Muscle of leg (tissue), 11 donors: Measurements from ENCODE around the gene TNNI3K. TPM values are rescaled to one million over a fixed set of nuclear protein-coding genes. Genes with fewer than 3 reads are reported as not detected.

Experiments used
- DNase-seq: peaks from one replicate; pipeline ENCODE4 v3.0.0; 2013
- H3K27ac ChIP-seq: one replicate; pipeline ENCODE4 v1.5.1; 2013; ENCODE audit warnings: mild to moderate bottlenecking, low read length, control low read depth
- H3K27me3 ChIP-seq: one replicate; pipeline ENCODE4 v1.6.1; 2013; ENCODE audit warnings: low read length; ENCODE audit not compliant: control insufficient read depth, insufficient read depth
- H3K36me3 ChIP-seq: one replicate; pipeline ENCODE4 v1.6.1; 2013; ENCODE audit warnings: low read length; ENCODE audit not compliant: control insufficient read depth, insufficient read depth
- H3K4me1 ChIP-seq: one replicate; pipeline ENCODE4 v1.6.1; 2013; ENCODE audit warnings: low read length; ENCODE audit not compliant: control insufficient read depth, insufficient read depth
- H3K4me3 ChIP-seq: one replicate; pipeline ENCODE4 v1.5.1; 2013; ENCODE audit warnings: low read length, control low read depth
- H3K9me3 ChIP-seq: replicated peaks from 2 replicates; pipeline ENCODE4 v1.6.1; 2013; ENCODE audit warnings: low read depth, low read length; ENCODE audit not compliant: control insufficient read depth
- WGBS: methylation state at CpG from one replicate; pipeline ENCODE4 v1.1.5; 2013; ENCODE audit warnings: missing lambda C conversion rate; ENCODE audit not compliant: insufficient coverage; 5-methylcytosine and 5-hydroxymethylcytosine counted together
- polyA plus RNA-seq, 8 donors: library from polyadenylated mRNA; unstranded; fragments of 120-200 nt; gene quantifications; one replicate each; pipeline versions ENCODE4 v1.2.1 to v1.2.3, GENCODE V29; 2013; ENCODE audit warnings: inconsistent platforms in 1 of 8, low replicate concordance in 1 of 8; ENCODE audit not compliant: insufficient read length in 8 of 8, insufficient read depth in 1 of 8
- total RNA-seq: library from RNA; stranded (reverse); fragments of 120-200 nt; gene quantifications from one replicate; pipeline ENCODE4 v1.2.4, GENCODE V29; 2013

The TNNI3K gene
- total and polyA plus RNA-seq, 9 donors, result 0.41 to 3.1 (median 1.2) TPM

DNA sequence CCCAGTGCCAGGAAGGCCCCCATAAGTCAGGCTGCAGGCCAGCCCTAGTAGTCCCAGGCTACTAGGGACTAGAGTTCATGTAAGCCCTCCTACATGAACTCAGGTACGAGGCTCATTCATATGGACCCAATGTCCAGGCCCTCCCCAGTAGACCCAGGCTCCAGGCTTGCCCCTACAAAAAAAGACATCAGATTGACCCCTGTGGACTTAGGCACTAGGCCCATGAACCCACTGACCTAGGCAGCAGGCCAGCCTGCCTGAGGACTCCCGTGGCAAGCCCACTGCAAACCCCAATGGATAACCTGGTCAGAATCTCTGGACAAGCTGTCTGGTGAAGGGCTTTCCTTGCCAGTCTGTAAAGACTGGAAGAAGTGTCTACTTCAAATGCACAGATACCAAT is 51.2 kb downstream of the TNNI3K start:
- no peak overlapping the region for H3K27ac ChIP-seq
- 69% methylated on average over 2 of the region's 2 CpGs for WGBS
- no peaks in the 10 kb centered on the region for H3K9me3 ChIP-seq
- no peak overlapping the region for H3K4me3 ChIP-seq
- H3K27me3 ChIP-seq, result no peaks in the 10 kb centered on the region
- H3K36me3 ChIP-seq, result no peaks in the 10 kb centered on the region
- no peak for DNase-seq
- H3K4me1 ChIP-seq, result no peaks in the 10 kb centered on the region

DNA sequence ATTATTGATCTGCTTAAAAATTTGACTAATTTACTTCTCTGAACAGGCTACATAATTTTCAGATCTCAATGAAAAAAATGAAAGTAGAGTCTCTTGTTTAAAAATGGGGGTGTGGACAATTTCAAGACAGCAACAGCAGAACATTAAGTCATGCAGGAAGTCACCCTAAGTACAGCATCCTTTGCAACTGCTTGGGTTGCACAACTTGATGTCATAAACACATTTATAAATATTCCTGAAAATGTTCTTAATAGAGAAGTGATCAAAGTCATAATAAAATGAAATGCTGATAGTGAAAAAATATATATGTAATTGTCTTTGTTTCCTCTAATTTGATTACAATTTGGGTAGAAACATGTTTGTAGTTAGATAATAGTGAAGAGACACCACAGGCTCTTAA is 79.3 kb downstream of the TNNI3K start:
- Histone ChIP-seq H3K36me3 (no peaks in the 10 kb centered on the region), H3K4me1 (no peaks in the 10 kb centered on the region), H3K9me3 (no peaks in the 10 kb centered on the region), H3K27me3 (no peaks in the 10 kb centered on the region), H3K4me3 (no peak overlapping the region), H3K27ac (no peak overlapping the region)
- DNase-seq, result no peak

DNA sequence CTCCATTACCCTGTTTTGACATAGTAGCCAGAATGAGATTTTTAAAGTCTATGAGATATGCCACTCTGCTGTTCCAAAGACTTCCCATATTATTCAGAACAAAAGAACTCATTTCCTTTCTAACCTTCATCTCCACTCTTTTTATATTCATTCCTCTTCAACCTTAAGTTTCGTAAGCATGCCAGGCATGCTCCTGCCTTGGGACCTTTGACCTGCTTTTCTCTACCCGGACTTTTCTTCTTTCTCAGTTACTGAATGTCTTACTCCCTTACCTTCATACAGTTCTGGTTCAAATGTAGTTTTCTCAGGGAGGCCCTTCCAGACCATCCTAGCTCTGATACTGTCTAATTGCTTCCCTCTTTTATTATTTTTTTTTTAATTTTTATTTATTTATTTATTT is 81.1 kb downstream of the TNNI3K start:
- H3K4me1 ChIP-seq, result no peaks in the 10 kb centered on the region
- no peak overlapping the region for H3K27ac ChIP-seq
- no peaks in the 10 kb centered on the region for H3K36me3 ChIP-seq
- H3K27me3 ChIP-seq, result no peaks in the 10 kb centered on the region
- no peak for DNase-seq
- 76% methylated on average over 2 of the region's 2 CpGs for WGBS
- no peak overlapping the region for H3K4me3 ChIP-seq
- H3K9me3 ChIP-seq, result no peaks in the 10 kb centered on the region

- Histone ChIP-seq H3K4me3 (no peak overlapping the region), H3K27ac (no peak overlapping the region), H3K27me3 (no peaks in the 10 kb centered on the region), H3K4me1 (no peaks in the 10 kb centered on the region), H3K9me3 (no peaks in the 10 kb centered on the region), H3K36me3 (no peaks in the 10 kb centered on the region)
- DNase-seq, result no peak
- WGBS, result 100% methylated on average over 2 of the region's 3 CpGs
Measured at GRCh38 chr1:74317663-74318062, 82.5 kb downstream of the TNNI3K start.

GRCh38 chr1:74323937-74324473 is 88.8 kb downstream of the TNNI3K start:
- WGBS, result 83% methylated on average over 1 of the region's 1 CpG
- Histone ChIP-seq H3K4me3 (no peak overlapping the region), H3K9me3 (no peaks in the 10 kb centered on the region), H3K27me3 (no peaks in the 10 kb centered on the region), H3K27ac (no peak overlapping the region), H3K36me3 (no peaks in the 10 kb centered on the region), H3K4me1 (no peaks in the 10 kb centered on the region)
- no peak for DNase-seq

GRCh38 chr1:74324684-74325448 is 89.7 kb downstream of the TNNI3K start:
- DNase-seq, result no peak
- Histone ChIP-seq H3K4me3 (no peak overlapping the region), H3K9me3 (no peaks in the 10 kb centered on the region), H3K27me3 (no peaks in the 10 kb centered on the region), H3K27ac (no peak overlapping the region), H3K4me1 (no peaks in the 10 kb centered on the region), H3K36me3 (no peaks in the 10 kb centered on the region)
- 87% methylated on average over 4 of the region's 6 CpGs for WGBS

GRCh38 chr1:74328851-74329250 is 93.7 kb downstream of the TNNI3K start:
- no peak for DNase-seq
- no peaks in the 10 kb centered on the region for H3K27me3 ChIP-seq
- H3K27ac ChIP-seq, result no peak overlapping the region
- H3K4me1 ChIP-seq, result no peaks in the 10 kb centered on the region
- no peaks in the 10 kb centered on the region for H3K36me3 ChIP-seq
- H3K4me3 ChIP-seq, result no peak overlapping the region
- H3K9me3 ChIP-seq, result no peaks in the 10 kb centered on the region

DNA sequence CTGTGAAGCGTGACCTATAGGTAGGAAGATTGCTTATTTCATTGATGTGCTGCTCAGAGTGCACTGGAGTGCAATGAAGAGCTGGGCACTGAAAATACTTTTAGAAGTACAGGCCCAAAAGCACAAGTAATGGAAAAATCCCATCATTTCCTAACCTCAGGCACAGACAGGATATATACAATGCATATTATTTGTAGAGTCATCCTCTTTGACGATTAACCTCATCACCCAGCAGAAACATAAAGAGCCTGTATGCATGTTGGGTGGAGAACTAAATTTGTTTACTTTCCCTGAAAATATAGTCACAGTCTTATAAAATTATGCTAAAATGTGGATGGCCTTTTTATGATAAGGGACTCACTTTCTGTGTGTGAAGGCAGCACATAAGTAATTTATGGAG is 98.1 kb downstream of the TNNI3K start:
- no peak for DNase-seq
- no CpG with 5 or more reads among the region's 2 CpGs for WGBS
- Histone ChIP-seq H3K27me3 (no peaks in the 10 kb centered on the region), H3K4me1 (no peaks in the 10 kb centered on the region), H3K36me3 (no peaks in the 10 kb centered on the region), H3K27ac (no peak overlapping the region), H3K4me3 (no peak overlapping the region), H3K9me3 (no peaks in the 10 kb centered on the region)

DNA sequence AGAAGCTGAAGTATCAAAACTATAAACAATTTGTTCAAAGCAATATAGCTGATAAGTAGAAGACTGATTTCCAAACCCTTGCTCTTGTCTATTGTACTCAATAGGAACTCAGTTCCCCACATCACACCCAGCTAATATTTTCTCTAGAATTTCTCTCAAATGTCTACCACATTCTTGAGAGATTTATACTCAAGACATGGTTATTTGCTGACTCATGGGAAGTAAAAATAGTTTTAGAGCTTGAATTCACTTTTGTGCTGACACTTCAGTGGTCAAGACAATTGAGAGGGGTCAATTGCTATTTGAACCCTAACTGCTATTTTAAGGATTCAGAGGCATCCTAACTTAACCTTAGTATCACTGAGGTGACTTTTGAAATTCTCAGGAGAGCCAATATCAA is 99.0 kb downstream of the TNNI3K start:
- no peak for DNase-seq
- H3K27ac ChIP-seq, result no peak overlapping the region

DNA sequence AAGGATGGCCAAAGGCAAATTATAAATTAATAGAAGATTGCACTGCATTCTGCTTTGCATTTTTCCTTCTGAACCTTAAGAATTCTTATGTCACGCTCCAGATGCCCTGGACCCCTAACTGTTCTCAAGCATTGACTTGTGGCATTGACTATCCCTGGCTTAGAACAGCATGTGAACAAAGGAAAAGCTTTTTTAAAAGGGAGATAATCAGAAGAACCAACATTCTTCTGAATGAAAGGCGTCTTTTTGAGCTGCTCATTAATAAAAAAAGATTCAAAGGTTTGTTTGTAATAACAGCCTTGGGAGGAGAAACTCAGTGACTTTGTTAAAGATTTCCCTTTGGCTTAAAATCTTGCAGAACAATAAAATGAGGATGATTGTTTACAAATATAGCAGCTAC is 105.5 kb downstream of the TNNI3K start:
- peaks cover 3% of the 10 kb centered on the region for H3K4me1 ChIP-seq
- no peak overlapping the region for H3K4me3 ChIP-seq
- 67% methylated on average over 1 of the region's 2 CpGs for WGBS
- no peaks in the 10 kb centered on the region for H3K27me3 ChIP-seq
- no peaks in the 10 kb centered on the region for H3K9me3 ChIP-seq
- no peak for DNase-seq
- H3K27ac ChIP-seq, result no peak overlapping the region
- no peaks in the 10 kb centered on the region for H3K36me3 ChIP-seq

More for the DNA sequence above, 99.0 kb downstream of the TNNI3K start:
- H3K9me3 ChIP-seq, result no peaks in the 10 kb centered on the region
- H3K36me3 ChIP-seq, result no peaks in the 10 kb centered on the region
- no peak overlapping the region for H3K4me3 ChIP-seq
- no peaks in the 10 kb centered on the region for H3K27me3 ChIP-seq
- H3K4me1 ChIP-seq, result no peaks in the 10 kb centered on the region
